HepG2 (cell line): ENCODE data around the gene CD1B.

Source experiments
- DPF2 ChIP-seq: sonication (generic); formaldehyde crosslinking; IDR thresholded peaks from 2 replicates; pipeline ENCODE4 v1.4.0; 2020; ENCODE audit warnings: mild to moderate bottlenecking, low read depth, missing genetic modification reagents, borderline replicate concordance
- EZH2 ChIP-seq: conservative IDR thresholded peaks from 2 replicates; pipeline ENCODE4 v1.6.1; 2012; ENCODE audit warnings: mild to moderate bottlenecking, low read depth, low read length, moderate library complexity
- MYC ChIP-seq: sonication (generic); formaldehyde crosslinking; IDR thresholded peaks from 2 replicates; pipeline ENCODE4 v1.9.0; 2021; ENCODE audit warnings: missing genetic modification reagents, borderline replicate concordance
- SKIL ChIP-seq: sonication (generic); formaldehyde crosslinking; IDR thresholded peaks from 2 replicates; pipeline ENCODE4 v1.8.0; 2022; ENCODE audit warnings: missing genetic modification reagents, mild to moderate bottlenecking, moderate library complexity, borderline replicate concordance
- XBP1 ChIP-seq: sonication (generic); formaldehyde crosslinking; IDR thresholded peaks from 2 replicates; pipeline ENCODE4 v1.5.0; 2020; ENCODE audit warnings: missing genetic modification reagents
- ZNF670 ChIP-seq: sonication (generic); formaldehyde crosslinking; IDR thresholded peaks from 2 replicates; pipeline ENCODE4 v1.8.0; 2022; ENCODE audit warnings: mild to moderate bottlenecking, missing genetic modification reagents, borderline replicate concordance
- TF ChIP-seq, protein P1 (sequence below): sonication (generic); formaldehyde crosslinking; IDR thresholded peaks from 2 replicates; pipeline ENCODE4 v1.5.0; 2020; ENCODE audit warnings: mild to moderate bottlenecking, missing genetic modification reagents, moderate library complexity

DNA sequence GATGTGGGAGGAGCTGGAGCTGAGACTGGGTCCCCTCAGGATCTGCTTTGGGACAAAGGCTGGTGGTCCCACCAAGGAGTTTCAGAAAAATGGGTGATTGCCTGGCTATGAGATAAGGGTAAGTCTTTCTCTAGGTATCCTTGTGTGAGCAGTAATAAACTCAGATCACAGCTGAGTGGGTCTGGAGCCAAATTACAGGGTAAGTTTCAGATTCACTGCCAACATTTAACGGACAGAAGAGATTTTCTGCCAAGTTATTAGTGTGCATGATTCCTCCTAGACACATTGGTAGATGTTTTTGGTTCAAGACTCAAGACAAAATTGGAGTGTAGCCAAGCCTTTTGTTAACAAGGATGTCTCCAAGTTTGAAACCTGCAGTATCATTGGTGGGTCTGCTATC is 7.5 kb downstream of the CD1B start:
- TF ChIP-seq EZH2 (no peak), XBP1 (CRISPR knock-in tag) (no peak), SKIL (no peak), DPF2 (CRISPR knock-in tag) (no peak), ZNF670 (CRISPR knock-in tag) (no peak), MYC (no peak)
- TF ChIP-seq, protein P1, sequence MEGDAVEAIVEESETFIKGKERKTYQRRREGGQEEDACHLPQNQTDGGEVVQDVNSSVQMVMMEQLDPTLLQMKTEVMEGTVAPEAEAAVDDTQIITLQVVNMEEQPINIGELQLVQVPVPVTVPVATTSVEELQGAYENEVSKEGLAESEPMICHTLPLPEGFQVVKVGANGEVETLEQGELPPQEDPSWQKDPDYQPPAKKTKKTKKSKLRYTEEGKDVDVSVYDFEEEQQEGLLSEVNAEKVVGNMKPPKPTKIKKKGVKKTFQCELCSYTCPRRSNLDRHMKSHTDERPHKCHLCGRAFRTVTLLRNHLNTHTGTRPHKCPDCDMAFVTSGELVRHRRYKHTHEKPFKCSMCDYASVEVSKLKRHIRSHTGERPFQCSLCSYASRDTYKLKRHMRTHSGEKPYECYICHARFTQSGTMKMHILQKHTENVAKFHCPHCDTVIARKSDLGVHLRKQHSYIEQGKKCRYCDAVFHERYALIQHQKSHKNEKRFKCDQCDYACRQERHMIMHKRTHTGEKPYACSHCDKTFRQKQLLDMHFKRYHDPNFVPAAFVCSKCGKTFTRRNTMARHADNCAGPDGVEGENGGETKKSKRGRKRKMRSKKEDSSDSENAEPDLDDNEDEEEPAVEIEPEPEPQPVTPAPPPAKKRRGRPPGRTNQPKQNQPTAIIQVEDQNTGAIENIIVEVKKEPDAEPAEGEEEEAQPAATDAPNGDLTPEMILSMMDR (CRISPR knock-in tag): no peak
